HG03354 (cell line): ENCODE data around the gene CFI.

Source experiments
- ATAC-seq: cut with Tn5 transposase; IDR thresholded peaks from one replicate; pipeline ENCODE4 v1.9.1; 2021; ENCODE audit warnings: mild to moderate bottlenecking; ENCODE audit not compliant: unreplicated experiment, poor library complexity, severe bottlenecking

Gene CFI

DNA sequence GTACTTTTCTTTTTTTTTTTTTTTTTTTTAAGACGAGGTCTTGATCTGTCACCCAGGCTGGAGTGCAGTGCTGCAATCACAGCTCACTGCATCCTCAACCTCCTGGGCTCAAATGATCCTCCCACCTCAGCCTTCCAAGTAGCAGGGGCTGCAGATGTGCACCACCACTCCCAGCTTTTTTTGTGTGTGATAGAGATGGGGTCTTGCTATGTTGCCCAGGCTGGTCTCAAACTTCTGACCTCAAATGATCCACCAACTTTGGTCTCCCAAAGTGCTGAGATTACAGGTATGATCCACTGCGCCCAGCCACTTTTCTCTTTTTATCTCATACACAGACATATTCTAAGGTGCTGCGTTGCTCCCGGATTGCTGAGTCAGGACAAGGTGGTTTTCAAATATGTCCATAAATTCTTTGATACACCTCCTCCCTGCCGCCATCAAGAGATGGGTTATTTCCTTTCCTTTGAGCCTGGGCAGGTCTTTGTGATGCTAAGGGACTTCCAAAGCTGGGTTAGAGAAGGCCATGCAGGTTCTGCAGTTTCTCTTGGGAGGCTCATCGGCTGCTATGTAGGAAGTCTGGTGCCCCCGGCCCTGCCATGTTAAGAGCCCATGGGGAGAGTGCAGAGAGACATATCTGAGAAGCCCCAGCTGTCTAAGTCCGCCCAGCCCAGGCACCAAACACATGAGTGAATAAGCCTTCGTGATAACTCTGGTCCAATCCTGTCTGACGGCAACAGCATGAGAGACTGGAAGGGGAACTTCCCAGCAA is 63.5 kb downstream of the CFI start:
- ATAC-seq: no peak

DNA sequence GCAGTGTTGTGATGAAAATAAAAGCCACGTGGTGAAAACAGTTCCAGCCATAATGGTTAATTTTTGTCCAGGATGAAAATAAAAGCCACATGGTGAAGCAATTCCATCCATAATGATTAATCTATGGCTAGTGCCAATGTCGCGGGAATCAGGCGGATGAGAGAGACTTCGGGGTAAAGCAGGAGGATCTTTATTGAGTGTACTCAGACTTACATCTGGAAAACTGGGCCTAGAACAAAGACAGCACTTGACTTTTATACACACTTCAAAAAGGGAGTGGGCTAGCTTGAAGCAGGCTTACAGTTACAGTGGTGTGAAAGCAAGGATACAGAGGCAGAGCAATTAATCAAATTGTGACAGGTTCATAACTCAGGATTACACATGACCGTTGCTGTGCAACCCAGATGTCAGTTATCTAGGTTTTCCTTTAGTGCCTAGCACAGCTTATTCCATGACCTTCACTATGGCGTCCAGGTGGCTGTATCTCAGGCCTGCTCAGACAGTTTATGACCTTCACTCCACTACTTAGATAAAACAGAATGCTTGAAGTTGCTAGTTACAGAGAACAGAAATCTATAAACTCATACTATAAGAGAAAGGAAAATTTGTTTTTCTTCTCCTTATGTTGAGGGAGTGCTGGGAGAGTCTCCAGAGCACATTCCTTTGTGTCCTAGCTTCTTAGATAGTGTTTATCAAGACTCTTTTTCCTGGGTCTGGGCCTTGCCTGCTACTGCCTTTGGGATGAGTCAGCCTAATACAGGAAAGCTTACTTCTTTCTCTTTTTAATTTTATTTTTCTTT is 66.0 kb downstream of the CFI start:
- no peak for ATAC-seq

DNA sequence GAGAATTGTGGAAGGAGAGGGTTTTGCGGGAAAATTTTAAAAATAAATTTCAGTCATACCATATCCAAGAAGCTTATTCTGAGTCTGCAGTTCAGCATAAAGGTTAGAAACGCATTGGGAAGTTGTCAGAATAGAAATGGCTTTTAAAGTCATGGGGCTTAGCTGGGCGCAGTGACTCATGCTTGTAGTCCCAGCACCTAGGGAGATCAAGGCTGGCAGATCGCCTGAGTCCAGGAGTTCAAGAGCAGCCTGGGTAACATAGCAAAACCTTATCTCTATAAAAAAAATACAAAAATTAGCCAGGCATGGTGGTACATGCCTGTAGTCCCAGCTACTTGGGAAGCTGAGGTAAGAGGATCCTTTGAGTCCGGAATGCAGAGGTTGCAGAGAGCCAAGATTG is 68.1 kb downstream of the CFI start:
- no peak for ATAC-seq

DNA sequence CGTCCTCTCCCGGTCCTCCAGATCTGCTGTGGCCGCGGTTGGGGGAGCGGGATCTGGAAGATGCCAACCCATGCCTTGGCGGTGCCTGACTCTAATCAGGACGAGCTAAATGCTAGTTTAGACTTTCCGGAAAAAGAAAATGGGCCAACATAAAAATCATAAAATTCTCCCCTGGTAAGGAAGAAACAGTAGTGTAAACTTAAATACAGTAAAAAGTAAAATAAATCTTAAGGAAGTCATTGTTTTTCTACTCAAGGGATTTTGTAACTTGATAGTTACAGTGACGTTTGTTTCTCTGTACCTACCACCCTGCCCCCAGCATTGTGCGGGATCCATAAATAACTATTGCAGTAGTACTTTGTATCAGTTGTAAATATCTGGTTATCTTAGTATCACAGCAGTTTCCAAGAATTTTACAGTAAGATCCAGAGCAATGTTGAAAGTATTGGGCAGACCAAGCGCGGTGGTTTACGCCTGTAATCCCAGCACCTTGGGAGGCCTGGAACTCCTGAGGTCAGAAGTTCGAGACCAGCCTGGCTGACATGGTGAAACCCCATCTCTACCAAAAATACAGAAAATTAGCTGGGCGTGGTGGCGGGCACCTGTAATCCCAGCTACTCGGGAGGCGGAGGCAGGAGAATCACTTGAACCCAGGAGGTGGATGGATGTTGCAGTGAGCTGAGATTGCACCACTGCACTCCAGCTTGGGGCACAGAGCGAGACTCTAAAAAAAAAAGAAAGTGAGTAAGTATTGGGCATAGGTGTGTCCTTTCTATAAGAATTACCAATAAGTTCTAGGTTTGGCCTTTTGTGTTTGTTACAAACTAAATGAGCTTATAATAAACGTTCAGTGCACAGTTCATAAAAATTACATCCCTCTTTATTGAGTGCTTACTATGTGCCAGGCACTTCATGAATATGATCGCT is 70.9 kb downstream of the CFI start:
- no peak for ATAC-seq

DNA sequence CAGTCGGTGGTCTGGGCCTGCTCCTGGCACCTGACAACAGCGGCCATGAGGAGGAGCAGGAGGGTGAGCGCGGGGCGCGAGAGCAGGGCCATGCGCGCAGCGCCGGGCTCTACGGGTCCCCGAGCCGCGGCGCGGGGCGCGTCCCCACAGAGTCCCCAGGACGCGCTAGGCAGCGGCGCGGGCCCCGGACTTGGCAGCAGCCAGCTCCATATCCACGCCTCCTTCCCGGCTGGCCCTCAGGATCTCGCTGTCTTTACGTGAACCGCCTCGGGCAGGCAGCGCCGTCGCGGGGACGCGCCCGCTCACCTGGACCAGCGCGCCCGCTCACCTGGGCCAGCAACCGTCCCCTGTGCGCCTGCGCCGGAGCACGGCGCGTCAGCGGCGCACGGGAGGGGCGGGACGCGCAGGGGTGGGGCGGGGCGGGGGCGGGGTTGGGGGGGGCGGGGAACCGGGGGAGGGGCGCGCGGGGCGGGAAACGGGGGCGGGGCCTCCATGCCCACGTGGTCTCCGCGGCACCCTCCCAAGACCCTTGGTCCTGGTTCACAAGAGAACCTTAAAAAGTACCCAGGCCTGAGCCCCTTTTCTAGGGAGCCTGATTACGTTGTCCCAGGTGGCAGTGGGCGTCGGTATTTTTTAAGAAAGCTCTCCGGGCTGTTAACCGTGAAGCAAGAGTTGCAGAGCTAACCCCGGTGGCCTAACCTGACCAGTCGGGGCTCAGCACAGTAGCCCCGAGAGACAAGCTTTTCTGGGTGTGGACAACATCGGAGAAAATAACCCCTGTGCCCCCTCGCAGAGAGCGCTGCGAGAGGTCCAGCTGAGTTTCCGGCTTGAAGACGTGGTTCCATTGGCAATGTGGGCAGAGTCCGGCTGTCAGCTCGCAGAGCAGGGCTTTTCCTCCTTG is 71.8 kb downstream of the CFI start, which contains the start of gene PLA2G12A:
PLA2G12A (minus strand) TSS at position 353 of the 901 bp plus-strand sequence; CDS start at position 92, 261 bp downstream.
- ATAC-seq: peak; percentile 83

DNA sequence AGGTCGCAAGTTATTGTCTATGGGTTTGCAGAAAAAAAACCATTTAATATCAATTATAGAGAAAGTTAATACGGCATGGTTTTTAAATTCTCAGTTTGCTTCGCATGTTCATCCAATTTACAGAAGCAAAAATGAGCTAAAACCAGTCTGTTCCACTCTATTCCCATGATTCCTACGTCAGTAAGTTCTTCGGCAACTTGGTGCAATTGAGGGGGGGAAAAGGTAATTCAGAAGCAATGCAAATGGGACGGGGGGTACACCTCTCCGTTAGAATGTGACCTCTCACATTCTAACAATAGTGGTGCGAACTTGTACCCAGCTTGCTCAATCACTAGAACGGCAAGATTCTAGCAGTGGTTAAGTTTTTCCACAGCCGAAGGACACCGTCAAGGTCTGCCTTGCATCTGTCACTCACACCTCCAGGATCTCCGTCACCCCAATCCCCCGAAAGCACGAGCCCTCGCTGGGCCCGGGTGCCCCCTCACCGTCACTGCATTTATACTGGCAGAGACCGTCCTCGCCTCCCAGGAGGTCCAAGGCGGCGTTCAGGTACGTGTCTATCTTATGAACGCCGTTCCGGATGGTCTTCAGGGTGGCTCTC is 72.6 kb downstream of the CFI start:
- peak; percentile 29 for ATAC-seq

DNA sequence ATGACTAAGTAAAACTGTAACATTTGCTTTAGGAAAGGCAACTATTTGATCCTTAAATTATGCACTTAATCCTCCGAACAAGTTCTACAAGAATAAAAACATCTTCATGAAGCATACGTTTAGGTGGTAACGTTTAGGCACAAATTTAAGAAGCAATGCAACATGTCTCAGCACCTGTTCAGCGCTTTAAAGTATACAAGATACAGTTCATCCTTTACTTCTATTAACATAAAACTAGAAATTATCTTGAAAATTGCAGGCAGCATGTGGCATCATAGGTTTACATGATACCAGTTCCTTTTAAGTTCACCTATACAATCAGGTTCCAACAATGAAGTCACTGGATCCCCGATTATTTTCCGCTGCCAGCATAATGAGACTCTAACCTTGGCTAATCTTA is 73.4 kb downstream of the CFI start:
- ATAC-seq: no peak

DNA sequence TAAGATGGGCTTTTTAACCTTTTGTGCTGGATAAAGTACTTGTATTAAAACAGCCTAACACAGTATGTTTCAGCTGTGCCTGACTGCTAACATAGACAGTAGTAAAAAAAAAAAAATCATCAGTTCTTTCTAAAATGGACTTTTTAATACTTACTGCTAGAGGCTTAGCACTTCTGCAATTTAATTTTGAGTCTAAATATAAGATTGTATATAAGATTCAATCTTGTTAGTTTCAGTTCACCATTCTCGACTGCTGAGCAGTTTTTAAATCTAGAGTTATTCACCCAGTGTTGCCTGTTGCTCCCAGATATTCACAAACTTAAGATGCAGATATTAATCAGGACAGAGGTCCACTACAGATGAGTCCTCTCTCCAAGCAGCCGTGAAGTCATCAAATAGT is 78.7 kb downstream of the CFI start:
- no peak for ATAC-seq

DNA sequence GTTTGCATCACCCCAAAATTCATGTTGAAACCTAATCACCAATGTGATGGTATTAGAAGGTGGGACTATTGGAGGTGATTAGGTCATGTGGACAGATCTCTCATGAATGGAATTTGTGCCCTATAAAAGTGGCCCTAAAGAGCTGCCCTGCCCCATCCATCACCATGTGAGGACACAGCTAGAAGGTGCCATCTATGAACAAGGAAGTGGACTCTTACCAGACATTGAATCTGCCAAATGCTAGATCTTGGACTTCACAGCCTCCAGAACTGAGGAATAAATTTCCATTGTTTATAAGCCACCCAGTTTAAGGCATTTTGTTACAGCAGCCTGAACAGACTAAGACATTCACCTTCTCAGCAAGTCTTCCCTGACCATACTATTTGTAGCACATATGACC is 79.4 kb downstream of the CFI start:
- ATAC-seq: no peak

DNA sequence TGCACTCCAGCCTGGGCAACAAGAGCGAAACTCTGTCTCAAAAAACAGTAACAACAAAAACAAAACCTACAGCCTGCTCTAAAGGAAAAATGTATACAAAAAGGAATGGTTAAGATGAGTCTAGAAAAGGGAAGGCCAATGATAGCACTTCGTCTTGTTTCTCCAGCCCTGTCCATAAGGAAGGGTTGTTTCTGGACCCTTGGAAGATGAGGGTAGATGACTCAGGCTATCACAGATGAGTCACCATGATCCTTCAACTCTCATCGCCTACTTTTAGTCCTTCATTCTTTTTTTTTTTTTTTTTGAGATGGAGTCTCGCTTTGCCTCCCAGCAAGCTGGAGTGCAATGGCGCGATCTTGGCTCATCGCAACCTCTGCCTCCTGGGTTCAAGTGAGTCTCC is 80.8 kb downstream of the CFI start:
- ATAC-seq: no peak

DNA sequence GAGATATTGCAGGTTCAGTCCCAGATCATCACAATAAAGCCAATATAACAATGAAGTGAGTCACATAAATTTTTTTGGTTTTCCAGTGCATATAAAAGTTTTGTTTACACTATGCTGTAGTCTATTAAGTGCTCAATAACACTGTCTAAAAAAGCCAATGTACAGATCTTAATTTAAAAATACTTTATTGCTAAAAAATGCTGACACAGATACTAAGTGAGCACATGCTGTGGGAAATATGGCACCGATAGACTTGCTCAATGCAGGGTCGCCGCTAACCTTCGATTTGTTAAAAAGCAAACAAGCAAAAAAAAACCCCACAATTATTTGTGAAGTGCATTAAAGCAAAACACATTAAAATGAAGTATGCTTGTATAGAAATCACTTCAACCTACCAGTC is 82.2 kb downstream of the CFI start:
- no peak for ATAC-seq

DNA sequence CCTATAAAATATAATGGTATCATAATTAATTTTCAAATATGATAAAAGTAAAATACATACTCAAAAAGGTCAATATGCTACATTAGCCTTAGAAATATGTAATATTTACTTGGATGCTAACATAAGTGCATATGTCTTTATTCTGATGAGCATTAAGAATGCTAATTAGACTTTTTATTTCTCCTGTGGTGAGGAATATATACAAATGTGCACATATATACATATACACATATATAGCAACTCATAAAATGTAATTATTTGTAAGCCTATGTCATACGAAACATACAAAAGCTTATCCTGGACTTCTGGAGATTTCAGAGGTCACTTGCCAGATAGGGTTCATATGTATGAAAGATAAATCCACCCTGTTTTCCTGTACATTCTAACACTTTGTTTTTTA is 83.0 kb downstream of the CFI start:
- no peak for ATAC-seq

DNA sequence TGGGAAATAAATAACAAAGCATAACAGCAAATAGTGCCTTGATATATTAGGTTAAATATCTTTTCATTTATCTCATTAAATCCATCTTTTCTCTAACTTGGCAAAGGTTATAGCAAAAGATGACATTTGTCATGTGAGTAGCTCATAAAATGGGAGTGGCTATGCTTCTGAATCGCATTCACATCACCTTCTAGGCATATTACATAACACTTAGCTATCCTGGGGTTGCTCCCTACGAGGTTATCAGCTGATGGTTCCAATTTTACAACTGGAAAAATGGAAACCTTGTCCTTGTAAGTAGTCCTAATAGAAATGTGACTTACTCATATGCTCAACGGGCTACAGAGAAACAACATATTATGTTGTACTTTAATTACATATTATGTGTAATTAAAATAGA is 88.3 kb downstream of the CFI start:
- no peak for ATAC-seq

DNA sequence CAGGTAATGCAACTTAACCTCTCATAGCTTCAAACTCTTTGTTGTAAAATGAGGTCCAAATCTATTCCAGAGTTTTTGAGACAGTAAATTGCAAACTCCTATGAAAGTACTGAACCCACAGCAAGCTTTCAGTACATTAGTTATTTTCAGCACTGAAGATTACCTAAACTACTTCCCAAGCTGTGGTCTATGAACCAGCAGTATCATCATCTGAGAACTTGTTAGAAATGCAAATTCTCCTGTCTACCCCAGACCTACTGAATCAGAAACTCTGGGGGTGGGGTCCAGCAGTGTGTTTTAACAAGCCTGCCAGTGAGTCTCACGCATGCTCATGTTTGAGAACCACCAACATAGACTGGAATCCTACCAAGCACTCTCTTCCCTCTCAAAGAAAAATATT is 92.8 kb downstream of the CFI start:
- peak; percentile 90 for ATAC-seq

DNA sequence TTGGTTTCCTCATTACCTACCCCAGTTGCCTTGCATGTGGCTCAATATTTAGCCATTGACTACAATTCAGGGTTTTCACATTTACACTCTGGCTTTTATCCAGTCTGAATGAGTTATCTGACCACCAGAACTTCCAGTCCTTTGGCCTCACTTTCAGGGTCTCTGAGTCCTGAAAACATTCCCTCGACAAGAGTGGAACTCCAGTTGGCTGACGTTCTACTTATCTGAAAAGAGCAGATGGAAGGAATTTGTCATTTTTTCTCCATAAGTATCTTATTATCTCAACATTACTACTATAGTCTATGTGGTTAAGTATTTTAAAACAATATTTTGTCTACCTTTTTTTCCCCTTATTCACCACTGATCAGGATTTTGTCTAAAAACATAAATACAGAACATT is 93.4 kb downstream of the CFI start:
- ATAC-seq: no peak

DNA sequence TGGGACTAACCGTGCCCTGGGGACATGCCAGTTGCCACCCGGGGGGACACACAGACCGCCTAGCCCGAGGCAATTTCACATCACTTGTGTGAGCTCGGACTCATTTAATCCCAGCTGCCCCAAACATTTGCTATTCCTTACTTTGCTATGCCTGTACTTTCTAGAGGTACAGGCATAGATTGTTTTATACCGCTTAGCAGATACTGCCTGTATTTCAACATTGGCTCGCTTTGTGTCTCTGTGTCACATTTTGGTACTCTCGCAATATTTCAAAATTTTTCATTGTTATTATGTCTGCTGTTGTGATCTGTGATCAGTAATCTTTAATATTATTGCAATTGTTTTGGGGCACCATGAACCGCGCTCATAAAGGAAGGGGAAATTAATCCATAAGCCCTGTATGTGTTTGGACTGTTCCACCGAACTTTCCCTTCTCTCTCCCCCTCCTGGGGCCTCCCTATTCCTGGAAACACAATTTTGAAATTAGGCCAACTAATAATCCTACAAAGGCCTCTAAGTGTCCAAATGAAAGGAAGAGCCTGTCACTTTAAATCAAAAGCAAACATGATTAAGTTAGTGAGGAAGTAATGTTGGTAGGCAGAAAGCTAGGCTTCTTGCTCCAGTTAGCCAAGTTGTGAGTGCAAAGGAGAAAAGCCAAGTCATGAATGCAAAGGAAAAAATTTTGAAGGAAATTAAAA is 98.0 kb downstream of the CFI start:
- ATAC-seq: no peak

DNA sequence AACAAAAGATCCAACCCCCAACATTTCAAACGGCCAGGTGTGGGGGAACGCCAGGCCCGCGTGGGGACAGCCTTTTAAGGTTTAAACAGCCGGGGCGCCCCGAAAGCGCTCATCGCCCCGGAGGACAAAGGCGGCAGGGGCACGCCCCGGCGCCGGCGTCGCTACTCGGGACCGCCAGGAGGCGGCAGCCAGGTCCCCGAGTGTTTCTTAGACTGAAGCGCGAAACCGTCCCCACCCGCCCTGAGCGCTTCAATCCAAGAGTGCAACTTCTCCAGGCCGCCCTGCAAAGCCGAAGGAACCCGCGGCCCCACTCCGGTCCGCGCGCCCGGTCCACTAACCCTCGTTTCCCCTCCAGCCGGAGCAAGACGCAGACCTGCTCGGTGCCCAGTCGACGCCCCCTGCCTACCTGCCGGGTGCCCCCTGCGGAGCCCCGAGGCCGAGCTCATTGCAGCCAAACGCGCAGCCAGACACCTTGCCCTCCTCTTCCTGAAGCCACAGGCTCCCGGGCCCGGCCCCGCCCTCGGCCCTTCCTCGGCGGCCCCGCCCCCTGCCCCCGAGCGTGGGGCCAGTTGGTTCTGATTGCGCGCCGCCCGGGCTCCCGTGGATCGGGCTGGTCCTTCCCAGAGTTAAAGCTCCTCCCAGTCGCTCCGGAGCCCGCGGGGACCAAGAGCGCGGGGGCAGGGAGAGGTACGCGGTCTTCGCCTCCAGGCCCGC is 98.7 kb downstream of the CFI start, which contains the start of gene CASP6:
CASP6 (minus strand) TSS at position 496 of the 714 bp plus-strand sequence; CDS start at position 446, 50 bp downstream.
- peak; percentile 88 for ATAC-seq
